Nasal cavity respiratory epithelium epithelial cell of viscerocranial mucosa (primary cell): Measurements from ENCODE around the gene CWF19L2. TPM values are rescaled to one million over a fixed set of nuclear protein-coding genes. Genes with fewer than 3 reads are reported as not detected.

Experiments
- total RNA-seq: library from RNA; depleted of rRNA; stranded (reverse); fragments of >200 nt; gene quantifications from 2 replicates; pipeline ENCODE4 v1.2.3, GENCODE V29; 2014

CWF19L2 gene
- total RNA-seq, result 17.4 and 18.1 TPM in 2 replicates

GRCh38 chr11:107457558-107458271, at the start of gene CWF19L2:
TSS of gene CWF19L2 (minus strand) at chr11:107457825. CDS start at chr11:107457816, 9 bp downstream.

Other genes with a start within 250 kb of the CWF19L2 start
- 9.9 and 13.5 TPM in 2 replicates for gene ALKBH8, start 107.9 kb upstream of the CWF19L2 start, total RNA-seq
- gene ELMOD1, start 133.3 kb upstream of the CWF19L2 start, total RNA-seq, result 0.34 TPM in 1 of 2 replicates, not detected in the other